Measurements from ENCODE around the gene MUC22.
A peak's percentile ranks its signal among the peaks of the same experiment; 100 is the strongest.
"Not testable (repeated sequence)": the region's sequence is repeated elsewhere in the genome, so short reads cannot be mapped to it uniquely, and the experiment has no call there.

Gene MUC22

GRCh38 chr6:31010393-31011060 is at the start of gene MUC22:
TSS of gene MUC22 (plus strand) at chr6:31010474. CDS start at chr6:31010707, 233 bp downstream.
- DNase-seq = no peak

GRCh38 chr6:30960907-30961673 is 49.2 kb upstream of the MUC22 start:
- DNase-seq = peak; percentile 14

- DNase-seq = no peak
Measured at GRCh38 chr6:30962716-30963115, 47.6 kb upstream of the MUC22 start.

GRCh38 chr6:30963641-30964040 is 46.6 kb upstream of the MUC22 start:
- no peak for DNase-seq

GRCh38 chr6:30964075-30964474 is 46.2 kb upstream of the MUC22 start:
- DNase-seq = no peak

GRCh38 chr6:30965140-30965601 is 45.1 kb upstream of the MUC22 start:
- DNase-seq = no peak

GRCh38 chr6:30966154-30966553 is 44.1 kb upstream of the MUC22 start:
- DNase-seq = no peak

GRCh38 chr6:30969171-30969570 is 41.1 kb upstream of the MUC22 start:
- DNase-seq = not testable (repeated sequence)

- DNase-seq = no peak
Measured at GRCh38 chr6:30970946-30971345, 39.3 kb upstream of the MUC22 start.

GRCh38 chr6:30972816-30973215 is 37.5 kb upstream of the MUC22 start:
- no peak for DNase-seq

- DNase-seq = no peak
Measured at GRCh38 chr6:30974490-30975252, 35.6 kb upstream of the MUC22 start.

- DNase-seq = no peak
Measured at GRCh38 chr6:30979141-30979540, 31.1 kb upstream of the MUC22 start.

- DNase-seq = no peak
Measured at GRCh38 chr6:30979690-30980089, 30.6 kb upstream of the MUC22 start.

GRCh38 chr6:30981942-30982772 is 28.1 kb upstream of the MUC22 start:
- no peak for DNase-seq

- no peak for DNase-seq
Measured at GRCh38 chr6:30983439-30983838, 26.8 kb upstream of the MUC22 start, which contains the start of gene MUC21. TSS of gene MUC21 (plus strand) at chr6:30983718. CDS start at chr6:30983959, 241 bp downstream.

GRCh38 chr6:30985490-30985889 is 24.8 kb upstream of the MUC22 start:
- no peak for DNase-seq

GRCh38 chr6:30987304-30987703 is 23.0 kb upstream of the MUC22 start:
- no peak for DNase-seq

GRCh38 chr6:30988209-30988825 is 22.0 kb upstream of the MUC22 start:
- DNase-seq = no peak

GRCh38 chr6:30990422-30991086 is 19.7 kb upstream of the MUC22 start:
- no peak for DNase-seq

- DNase-seq = no peak
Measured at GRCh38 chr6:30991891-30992290, 18.4 kb upstream of the MUC22 start.

- DNase-seq = no peak
Measured at GRCh38 chr6:30997301-30997700, 13.0 kb upstream of the MUC22 start.

GRCh38 chr6:30998785-30999184 is 11.5 kb upstream of the MUC22 start:
- DNase-seq = no peak
